HL-60 (cell line): ENCODE measurements around the gene XXYLT1.

Experiments used
- DNase-seq, 2 experiments: peaks; one replicate each; pipeline ENCODE4 v3.0.0-alpha.2; 2010 to 2020; ENCODE audit warnings: low read depth in 1 of 2, low spot score in 1 of 2
- H3K27ac ChIP-seq: fragments of 250-450 bp; sonication (Bioruptor Pico); replicated peaks from 2 replicates; pipeline ENCODE4 v1.5.1; 2020; ENCODE audit warnings: mild to moderate bottlenecking, moderate library complexity
- H3K27me3 ChIP-seq: fragments of 250-450 bp; sonication (Bioruptor Pico); 2 replicates; pipeline ENCODE4 v1.5.1; 2021; ENCODE audit warnings: mild to moderate bottlenecking, moderate library complexity; ENCODE audit not compliant: insufficient read depth, poor library complexity, severe bottlenecking
- H3K4me3 ChIP-seq: replicated peaks from 2 replicates; pipeline ENCODE4 v1.5.1; 2011; ENCODE audit warnings: mild to moderate bottlenecking, control low read depth, low read length; ENCODE audit not compliant: insufficient read depth
- GABPA ChIP-seq: IDR thresholded peaks from 2 replicates; pipeline ENCODE4 v1.6.1; 2012; ENCODE audit warnings: low read depth
- POLR2AphosphoS5 ChIP-seq: IDR thresholded peaks from 2 replicates; pipeline ENCODE4 v1.6.1; 2012; ENCODE audit warnings: low read depth
- SPI1 ChIP-seq: IDR thresholded peaks from 2 replicates; pipeline ENCODE4 v1.6.1; 2012; ENCODE audit warnings: low read depth, mild to moderate bottlenecking, borderline replicate concordance
- TF ChIP-seq, protein P1 (sequence below): IDR thresholded peaks from 2 replicates; pipeline ENCODE4 v1.6.1; 2012; ENCODE audit warnings: low read depth; ENCODE audit not compliant: insufficient replicate concordance
- TF ChIP-seq, protein P2 (sequence below): IDR thresholded peaks from one replicate; pipeline ENCODE4 v1.5.1; 2011; ENCODE audit warnings: low read length, control low read depth, inconsistent platforms; ENCODE audit not compliant: insufficient read depth

Gene XXYLT1

DNA sequence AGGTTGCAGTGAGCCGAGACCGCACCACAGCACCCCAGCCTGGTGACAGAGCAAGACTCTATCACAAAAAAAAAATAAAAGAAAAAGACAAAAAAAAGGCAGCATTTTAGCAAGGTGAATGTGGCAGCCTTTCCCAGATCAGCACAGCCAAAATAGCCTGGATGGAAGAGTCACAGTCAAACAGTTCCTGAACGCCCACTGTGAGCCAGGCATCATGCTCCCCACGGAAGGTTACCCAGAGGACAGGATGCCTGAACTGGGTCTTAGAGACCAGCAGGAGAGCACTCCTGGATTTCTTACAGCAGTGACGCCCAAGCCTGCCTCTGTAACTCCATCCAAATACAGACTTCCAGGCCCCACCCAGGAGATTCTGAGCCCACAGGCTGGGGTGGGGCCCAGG, 4.5 kb downstream of the XXYLT1 start:
- H3K27me3 ChIP-seq = no peaks in the 10 kb centered on the region
- no peak for TF ChIP-seq POLR2AphosphoS5
- TF ChIP-seq SPI1 = no peak
- no peak for TF ChIP-seq GABPA
- TF ChIP-seq, protein P1, sequence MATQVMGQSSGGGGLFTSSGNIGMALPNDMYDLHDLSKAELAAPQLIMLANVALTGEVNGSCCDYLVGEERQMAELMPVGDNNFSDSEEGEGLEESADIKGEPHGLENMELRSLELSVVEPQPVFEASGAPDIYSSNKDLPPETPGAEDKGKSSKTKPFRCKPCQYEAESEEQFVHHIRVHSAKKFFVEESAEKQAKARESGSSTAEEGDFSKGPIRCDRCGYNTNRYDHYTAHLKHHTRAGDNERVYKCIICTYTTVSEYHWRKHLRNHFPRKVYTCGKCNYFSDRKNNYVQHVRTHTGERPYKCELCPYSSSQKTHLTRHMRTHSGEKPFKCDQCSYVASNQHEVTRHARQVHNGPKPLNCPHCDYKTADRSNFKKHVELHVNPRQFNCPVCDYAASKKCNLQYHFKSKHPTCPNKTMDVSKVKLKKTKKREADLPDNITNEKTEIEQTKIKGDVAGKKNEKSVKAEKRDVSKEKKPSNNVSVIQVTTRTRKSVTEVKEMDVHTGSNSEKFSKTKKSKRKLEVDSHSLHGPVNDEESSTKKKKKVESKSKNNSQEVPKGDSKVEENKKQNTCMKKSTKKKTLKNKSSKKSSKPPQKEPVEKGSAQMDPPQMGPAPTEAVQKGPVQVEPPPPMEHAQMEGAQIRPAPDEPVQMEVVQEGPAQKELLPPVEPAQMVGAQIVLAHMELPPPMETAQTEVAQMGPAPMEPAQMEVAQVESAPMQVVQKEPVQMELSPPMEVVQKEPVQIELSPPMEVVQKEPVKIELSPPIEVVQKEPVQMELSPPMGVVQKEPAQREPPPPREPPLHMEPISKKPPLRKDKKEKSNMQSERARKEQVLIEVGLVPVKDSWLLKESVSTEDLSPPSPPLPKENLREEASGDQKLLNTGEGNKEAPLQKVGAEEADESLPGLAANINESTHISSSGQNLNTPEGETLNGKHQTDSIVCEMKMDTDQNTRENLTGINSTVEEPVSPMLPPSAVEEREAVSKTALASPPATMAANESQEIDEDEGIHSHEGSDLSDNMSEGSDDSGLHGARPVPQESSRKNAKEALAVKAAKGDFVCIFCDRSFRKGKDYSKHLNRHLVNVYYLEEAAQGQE = no peak
- TF ChIP-seq, protein P2, sequence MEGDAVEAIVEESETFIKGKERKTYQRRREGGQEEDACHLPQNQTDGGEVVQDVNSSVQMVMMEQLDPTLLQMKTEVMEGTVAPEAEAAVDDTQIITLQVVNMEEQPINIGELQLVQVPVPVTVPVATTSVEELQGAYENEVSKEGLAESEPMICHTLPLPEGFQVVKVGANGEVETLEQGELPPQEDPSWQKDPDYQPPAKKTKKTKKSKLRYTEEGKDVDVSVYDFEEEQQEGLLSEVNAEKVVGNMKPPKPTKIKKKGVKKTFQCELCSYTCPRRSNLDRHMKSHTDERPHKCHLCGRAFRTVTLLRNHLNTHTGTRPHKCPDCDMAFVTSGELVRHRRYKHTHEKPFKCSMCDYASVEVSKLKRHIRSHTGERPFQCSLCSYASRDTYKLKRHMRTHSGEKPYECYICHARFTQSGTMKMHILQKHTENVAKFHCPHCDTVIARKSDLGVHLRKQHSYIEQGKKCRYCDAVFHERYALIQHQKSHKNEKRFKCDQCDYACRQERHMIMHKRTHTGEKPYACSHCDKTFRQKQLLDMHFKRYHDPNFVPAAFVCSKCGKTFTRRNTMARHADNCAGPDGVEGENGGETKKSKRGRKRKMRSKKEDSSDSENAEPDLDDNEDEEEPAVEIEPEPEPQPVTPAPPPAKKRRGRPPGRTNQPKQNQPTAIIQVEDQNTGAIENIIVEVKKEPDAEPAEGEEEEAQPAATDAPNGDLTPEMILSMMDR = no peak

DNA sequence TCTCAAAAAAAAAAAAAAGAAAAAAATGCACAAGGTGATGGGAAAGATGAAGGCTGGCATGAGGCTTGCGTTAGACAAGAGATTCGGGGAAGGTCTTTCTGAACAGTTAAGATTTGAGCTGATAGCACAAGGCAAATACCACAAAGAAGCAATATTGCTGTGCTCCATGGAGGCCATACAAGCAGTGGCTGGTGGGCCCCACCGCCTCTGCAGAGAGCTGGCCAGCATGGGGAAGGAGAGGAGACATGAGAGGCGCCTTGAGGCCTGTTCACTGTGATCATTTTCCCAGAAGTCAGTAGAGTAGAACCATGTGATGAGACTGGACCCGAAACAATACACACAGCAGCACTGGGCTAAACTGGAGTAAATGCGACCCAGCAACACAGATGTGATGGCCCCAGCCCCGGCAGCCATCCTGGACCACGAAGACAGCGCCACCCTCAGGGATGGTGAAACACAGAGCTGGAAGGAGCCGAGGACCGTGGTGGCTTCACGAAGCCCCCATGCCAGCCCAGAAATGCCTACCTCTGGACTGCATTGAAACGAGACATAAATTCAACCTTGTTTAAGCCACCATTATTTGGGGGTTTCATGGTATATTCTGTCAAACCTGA, 5.5 kb downstream of the XXYLT1 start:
- TF ChIP-seq, protein P2 = no peak
- TF ChIP-seq POLR2AphosphoS5 = no peak
- TF ChIP-seq GABPA = no peak

More for the DNA sequence above, 4.5 kb downstream of the XXYLT1 start:
- no peak for DNase-seq
- no peak overlapping the region for H3K4me3 ChIP-seq
- H3K27ac ChIP-seq = no peak overlapping the region

DNA sequence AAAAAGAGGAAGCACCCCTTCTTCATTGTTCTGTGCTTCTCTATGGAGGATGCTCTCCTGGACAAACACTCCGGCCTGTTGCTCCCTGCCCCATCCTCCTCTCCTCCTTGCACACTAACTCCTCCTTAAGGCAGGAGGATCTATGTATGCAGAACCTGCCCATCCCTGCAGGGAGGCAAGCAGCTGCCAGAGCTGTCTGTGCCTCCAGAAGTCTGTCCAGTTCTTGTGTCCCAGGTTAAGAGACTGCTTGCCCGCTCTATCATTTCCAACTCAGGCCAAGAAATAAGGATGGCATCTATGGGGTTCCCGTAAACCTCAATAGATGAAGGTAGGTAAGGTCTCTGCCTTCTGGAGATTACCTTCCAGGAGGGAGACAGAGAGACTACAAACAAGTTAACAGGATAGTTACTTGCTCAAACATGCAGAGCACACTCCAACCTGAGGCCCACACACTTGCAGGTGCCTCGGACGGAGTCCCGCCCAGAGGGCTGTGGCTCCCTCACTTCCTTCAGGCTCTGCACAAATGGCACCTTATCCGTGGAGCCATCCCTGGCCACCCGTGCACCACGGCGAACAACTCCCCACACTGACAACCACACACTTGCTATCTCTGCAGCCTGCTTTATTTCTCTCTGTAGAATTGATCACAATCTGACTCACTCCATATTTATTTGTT, 6.9 kb downstream of the XXYLT1 start:
- no peak for DNase-seq
- H3K4me3 ChIP-seq = no peak overlapping the region
- H3K27ac ChIP-seq = no peak overlapping the region
- TF ChIP-seq, protein P1 = no peak
- TF ChIP-seq POLR2AphosphoS5 = no peak
- TF ChIP-seq GABPA = no peak
- TF ChIP-seq SPI1 = no peak
- TF ChIP-seq, protein P2 = no peak
- H3K27me3 ChIP-seq = no peaks in the 10 kb centered on the region

More for the DNA sequence above, 5.5 kb downstream of the XXYLT1 start:
- Histone ChIP-seq H3K4me3 (no peak overlapping the region), H3K27ac (no peak overlapping the region), H3K27me3 (no peaks in the 10 kb centered on the region)
- DNase-seq = no peak
